Progenitor cell of endocrine pancreas (in vitro differentiated cells): Measurements from ENCODE around the gene LRRC57. TPM values are rescaled to one million over a fixed set of nuclear protein-coding genes. Genes with fewer than 3 reads are reported as not detected.
A peak's percentile ranks its signal among the peaks of the same experiment; 100 is the strongest.

ENCODE experiments used
- DNase-seq: peaks from one replicate; pipeline ENCODE4 v3.0.0; 2021; ENCODE audit warnings: low spot score; ENCODE audit not compliant: unreplicated experiment
- H3K27ac Mint-ChIP-seq: 2 replicates; pipeline ENCODE4 v1.8.0; 2021; ENCODE audit warnings: mild to moderate bottlenecking, moderate library complexity, mixed read lengths
- H3K27me3 Mint-ChIP-seq: 2 replicates; pipeline ENCODE4 v1.8.0; 2021; ENCODE audit warnings: mixed read lengths
- H3K36me3 Mint-ChIP-seq: 2 replicates; pipeline ENCODE4 v1.8.0; 2022; ENCODE audit warnings: mixed read lengths; ENCODE audit not compliant: insufficient read depth
- H3K4me1 Mint-ChIP-seq: 2 replicates; pipeline ENCODE4 v1.8.0; 2021; ENCODE audit warnings: low read depth, mixed read lengths
- H3K4me3 Mint-ChIP-seq: 2 replicates; pipeline ENCODE4 v1.8.0; 2021; ENCODE audit warnings: low read depth, mild to moderate bottlenecking, moderate library complexity, mixed read lengths
- H3K9me3 Mint-ChIP-seq: 2 replicates; pipeline ENCODE4 v1.8.0; 2021; ENCODE audit warnings: low read depth, mixed read lengths
- total RNA-seq: library from RNA; stranded (reverse); gene quantifications from 2 replicates; pipeline ENCODE4 v1.2.1, GENCODE V29; 2021
- TF ChIP-seq, protein P1 (sequence below): fragments of 200-600 bp; sonication (generic); IDR thresholded peaks from one replicate; pipeline ENCODE4 v1.5.0; 2021; ENCODE audit warnings: antibody characterized with exemption, mild to moderate bottlenecking; ENCODE audit not compliant: unreplicated experiment

LRRC57 gene
- total RNA-seq, 1 donor from 2014 or later, result 27.0 TPM

- H3K4me1 Mint-ChIP-seq, result peaks cover 7% of the 10 kb centered on the region
- peak overlapping the region; percentile 92 for H3K4me3 Mint-ChIP-seq
Observed at GRCh38 chr15:42490291-42490670, 58.3 kb downstream of the LRRC57 start.

More at GRCh38 chr15:42490291-42490670, 58.3 kb downstream of the LRRC57 start:
- Mint-ChIP-seq H3K27ac (peak overlapping the region; percentile 99), H3K9me3 (no peaks in the 10 kb centered on the region), H3K27me3 (no peaks in the 10 kb centered on the region), H3K36me3 (no peaks in the 10 kb centered on the region)
- DNase-seq, result no peak
- TF ChIP-seq, protein P1, sequence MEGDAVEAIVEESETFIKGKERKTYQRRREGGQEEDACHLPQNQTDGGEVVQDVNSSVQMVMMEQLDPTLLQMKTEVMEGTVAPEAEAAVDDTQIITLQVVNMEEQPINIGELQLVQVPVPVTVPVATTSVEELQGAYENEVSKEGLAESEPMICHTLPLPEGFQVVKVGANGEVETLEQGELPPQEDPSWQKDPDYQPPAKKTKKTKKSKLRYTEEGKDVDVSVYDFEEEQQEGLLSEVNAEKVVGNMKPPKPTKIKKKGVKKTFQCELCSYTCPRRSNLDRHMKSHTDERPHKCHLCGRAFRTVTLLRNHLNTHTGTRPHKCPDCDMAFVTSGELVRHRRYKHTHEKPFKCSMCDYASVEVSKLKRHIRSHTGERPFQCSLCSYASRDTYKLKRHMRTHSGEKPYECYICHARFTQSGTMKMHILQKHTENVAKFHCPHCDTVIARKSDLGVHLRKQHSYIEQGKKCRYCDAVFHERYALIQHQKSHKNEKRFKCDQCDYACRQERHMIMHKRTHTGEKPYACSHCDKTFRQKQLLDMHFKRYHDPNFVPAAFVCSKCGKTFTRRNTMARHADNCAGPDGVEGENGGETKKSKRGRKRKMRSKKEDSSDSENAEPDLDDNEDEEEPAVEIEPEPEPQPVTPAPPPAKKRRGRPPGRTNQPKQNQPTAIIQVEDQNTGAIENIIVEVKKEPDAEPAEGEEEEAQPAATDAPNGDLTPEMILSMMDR, result no peak

Other genes with a start within 250 kb of the LRRC57 start
- 2.9 and 3.7 TPM in 2 replicates for gene CAPN3, start 189.3 kb downstream of the LRRC57 start, total RNA-seq
- gene ZNF106, start 57.7 kb downstream of the LRRC57 start, total RNA-seq, result 47.5 and 52.4 TPM in 2 replicates
- gene SNAP23, start 53.2 kb downstream of the LRRC57 start, total RNA-seq, result 57.4 and 67.4 TPM in 2 replicates
- 22.0 and 24.2 TPM in 2 replicates for gene HAUS2, start within 50 bp of the LRRC57 start, total RNA-seq
- gene STARD9, start 26.8 kb upstream of the LRRC57 start, total RNA-seq, result 1.8 and 2.5 TPM in 2 replicates
- 36.4 and 46.1 TPM in 2 replicates for gene CDAN1, start 188.3 kb upstream of the LRRC57 start, total RNA-seq